Fibroblast of skin of right biceps (primary cell): ENCODE measurements around the gene TRIO.

ENCODE experiments used
- DNase-seq: peaks from one replicate; pipeline ENCODE4 v3.0.0-alpha.2; 2013

Gene TRIO

DNA sequence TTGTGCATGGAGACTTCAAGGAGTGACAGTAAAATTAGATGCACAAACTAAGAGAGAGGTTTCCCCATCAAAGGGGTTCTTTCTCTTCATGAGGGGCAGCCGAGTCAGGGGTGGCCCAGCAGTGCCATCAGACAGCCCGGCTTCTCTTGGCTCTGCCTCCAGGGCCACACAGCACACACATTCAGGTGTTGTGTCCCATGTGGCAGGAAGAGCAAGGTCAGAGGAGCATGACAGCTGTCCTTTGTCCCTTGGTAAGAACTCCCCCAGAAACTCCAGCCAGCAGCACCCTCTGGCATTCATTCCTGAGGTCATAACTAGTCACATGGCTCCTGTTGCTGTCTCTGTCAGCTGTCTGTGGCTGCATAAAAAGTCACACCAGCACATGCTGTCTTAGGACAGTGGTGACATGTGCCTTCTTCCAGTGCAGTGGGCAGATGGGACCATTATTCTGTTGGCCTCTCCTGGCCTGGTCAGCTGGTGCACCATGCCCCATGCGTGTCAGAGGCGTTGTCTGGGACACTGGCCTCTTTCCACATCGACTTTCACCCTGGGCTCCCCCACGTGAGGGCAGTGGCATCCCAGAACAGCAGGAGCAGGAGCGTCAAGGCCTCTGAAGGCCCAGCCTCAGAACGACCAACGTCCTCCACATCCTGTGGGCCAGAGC lies 360.0 kb downstream of the TRIO start:
- no peak for DNase-seq

DNA sequence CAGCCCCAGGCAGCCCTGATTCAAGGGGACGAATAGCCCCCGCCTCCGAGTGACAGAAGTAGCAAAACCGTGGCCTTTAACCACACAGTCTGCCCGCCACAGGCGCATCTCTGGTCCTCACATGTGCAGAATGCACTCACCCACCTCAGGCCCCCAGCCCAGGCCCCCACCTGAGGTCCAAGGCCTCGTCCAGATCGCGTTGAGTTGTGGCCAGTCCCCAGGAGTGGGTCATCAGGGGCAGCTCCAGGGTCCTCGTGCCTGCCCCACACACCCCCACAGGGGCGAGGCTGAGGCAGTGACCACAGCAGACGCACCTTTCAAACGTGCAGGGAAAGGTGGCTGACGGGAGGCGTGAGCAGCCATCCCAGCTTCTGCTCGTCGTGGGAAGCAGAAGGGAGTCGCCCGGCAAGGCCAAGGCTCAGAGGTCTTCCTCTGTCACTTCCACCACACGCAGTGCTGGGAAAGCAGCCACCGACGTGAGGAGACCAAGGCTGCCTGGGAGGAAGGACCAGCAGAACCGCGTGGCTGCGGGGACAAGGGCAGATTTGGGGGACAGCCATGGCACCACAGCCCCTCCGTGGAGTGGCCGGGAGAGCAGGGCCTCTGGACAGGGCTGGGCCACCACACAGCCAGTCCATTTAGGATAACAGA lies 360.7 kb downstream of the TRIO start:
- no peak for DNase-seq

DNA sequence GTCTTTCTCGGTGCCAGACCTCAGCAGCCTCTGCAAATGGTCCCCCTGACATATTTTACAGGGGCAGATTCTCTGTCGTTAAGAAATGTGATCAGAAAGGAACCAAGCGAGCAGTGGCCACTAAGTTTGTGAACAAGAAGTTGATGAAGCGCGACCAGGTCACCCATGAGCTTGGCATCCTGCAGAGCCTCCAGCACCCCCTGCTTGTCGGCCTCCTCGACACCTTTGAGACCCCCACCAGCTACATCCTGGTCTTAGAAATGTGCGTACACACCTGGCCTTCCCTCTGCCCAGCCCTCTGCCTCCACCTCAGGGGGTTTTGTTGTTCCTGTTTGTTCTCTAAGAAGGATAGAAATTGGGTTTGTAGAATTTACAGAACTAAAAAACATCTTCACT lies 361.2 kb downstream of the TRIO start:
- no peak for DNase-seq

DNA sequence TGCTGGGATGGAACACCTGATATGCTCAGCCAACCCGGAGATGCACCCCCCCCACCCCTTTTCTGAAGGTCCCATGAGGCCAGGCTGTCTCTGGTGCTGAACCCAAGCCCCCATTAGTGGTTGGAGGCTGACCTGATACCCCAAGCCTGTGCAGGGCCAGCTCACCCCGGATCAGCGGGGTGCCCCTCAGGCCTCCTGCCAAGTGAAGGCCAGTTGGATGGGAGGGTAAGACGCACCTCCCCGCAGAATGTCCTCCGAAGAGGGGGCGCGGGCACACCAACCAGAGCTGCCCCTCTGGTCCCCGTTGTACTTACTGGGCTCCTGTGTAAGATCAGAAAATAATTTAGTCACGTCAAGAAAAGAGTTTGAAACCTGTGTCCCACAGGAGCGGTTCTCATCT lies 361.7 kb downstream of the TRIO start:
- DNase-seq = no peak

DNA sequence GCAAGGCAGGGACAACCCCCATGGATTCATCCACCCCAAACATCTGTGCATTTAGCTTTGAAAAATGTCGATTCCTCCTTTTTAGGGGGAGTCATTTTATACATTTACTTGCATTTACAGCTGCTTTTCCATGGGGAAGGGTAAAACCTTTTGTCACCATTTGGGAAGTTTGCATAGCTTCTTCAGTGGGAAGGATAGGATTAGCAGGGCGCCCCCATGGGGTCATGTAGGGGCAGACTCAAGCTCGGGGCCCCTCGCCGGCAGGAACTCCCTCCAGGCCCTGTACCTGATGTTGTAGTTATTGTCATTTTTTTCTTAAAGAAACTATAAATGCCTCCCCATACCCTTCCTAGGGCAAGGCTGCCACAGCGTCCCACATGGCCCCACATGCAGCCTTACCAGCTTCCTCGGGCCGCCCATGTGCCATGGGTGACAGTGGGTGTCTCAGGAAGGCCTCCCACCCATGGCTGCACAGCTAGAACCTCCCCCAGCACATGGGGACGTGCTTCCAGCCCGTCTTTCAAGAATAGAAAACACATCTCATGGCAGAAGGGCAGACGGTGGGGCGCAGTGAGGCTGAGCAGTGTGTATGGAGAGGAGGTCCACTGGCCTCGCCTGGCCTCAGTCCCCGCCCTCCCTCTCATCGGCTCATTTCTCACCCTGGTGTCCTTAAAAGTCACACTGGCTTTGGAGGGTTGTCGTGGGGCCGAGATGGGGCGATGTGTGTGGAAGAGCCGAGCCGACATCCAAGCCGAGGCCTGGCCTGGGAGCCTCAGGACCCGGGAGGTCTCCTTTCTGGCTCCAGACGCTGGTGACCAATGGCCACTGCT lies 362.4 kb downstream of the TRIO start:
- DNase-seq = no peak

DNA sequence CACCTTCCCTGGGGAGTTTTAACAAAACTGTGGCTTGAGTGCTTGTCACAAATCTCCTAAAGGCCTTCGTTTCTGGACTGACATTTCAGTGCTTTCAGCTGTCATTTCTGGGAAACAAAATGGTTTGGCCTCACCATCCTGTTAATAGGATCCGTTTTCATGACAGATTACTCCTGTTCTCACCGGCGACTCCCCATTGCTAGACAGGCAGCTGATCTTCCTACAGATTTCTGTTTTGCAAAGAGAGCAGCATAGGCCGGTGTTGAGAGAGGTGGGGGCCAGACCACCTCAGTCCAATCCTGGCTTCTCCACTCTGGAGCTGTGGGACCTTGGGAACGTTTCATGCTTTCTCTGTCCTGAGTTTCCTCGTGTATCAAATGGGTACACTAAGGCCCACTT lies 363.0 kb downstream of the TRIO start:
- no peak for DNase-seq

DNA sequence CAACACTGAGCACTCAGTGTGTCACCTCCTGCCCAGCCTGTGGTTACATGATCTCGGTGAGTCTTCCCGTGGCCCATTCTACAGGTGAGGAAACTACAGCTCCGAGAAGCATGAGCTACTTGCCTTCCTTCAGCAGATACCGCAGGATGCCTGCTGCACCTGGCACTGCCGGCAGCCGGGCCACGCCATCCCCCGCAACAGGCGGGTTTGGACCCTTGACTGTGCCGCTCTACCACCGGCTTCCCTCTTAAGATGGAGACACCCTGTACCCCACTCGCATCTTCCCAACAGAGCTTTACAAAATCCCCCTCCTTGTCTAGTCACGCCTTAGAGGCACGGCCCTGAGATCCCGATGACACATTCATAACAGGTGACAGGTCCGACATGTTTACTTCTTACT lies 363.5 kb downstream of the TRIO start:
- no peak for DNase-seq

DNA sequence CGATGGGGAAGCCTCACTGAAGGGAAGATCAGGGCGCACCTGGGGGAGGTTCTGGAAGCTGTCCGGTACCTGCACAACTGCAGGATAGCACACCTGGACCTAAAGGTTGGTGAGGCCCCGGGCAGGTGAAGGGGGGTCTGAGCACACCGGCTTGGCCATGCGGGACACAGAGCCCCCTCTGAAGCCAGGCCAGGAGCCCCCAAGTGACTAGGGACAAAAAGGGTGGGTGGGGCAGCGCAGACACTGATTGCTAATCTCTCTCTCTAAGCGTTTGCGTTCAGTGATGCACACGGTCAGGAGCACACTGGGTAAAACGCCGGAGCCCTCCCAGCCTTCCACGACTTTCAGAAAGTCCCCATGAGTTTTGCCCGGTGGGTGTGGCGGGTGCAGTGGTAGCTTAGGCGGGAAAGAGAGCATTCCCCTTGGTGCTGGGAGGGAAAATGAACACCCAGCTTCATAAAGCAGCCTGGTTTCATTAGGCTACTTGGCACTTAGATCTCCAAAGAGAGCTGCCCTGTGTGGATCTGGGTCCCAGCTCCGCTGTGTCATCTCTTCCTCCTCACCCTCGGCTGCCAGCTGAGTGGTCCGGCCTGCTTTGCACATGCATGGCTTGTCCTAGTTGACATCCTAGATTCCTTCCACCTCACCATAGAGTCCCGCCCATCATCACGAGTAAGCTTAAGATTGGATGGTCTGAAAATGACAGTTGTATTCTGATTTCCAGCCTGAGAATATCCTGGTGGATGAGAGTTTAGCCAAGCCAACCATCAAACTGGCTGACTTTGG lies 364.2 kb downstream of the TRIO start:
- DNase-seq = no peak

DNA sequence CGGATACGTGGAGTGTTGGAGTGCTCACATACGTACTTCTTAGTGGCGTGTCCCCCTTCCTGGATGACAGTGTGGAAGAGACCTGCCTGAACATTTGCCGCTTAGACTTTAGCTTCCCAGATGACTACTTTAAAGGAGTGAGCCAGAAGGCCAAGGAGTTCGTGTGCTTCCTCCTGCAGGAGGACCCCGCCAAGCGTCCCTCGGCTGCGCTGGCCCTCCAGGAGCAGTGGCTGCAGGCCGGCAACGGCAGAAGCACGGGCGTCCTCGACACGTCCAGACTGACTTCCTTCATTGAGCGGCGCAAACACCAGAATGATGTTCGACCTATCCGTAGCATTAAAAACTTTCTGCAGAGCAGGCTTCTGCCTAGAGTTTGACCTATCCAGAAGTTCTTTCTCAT lies 364.9 kb downstream of the TRIO start:
- DNase-seq = no peak

DNA sequence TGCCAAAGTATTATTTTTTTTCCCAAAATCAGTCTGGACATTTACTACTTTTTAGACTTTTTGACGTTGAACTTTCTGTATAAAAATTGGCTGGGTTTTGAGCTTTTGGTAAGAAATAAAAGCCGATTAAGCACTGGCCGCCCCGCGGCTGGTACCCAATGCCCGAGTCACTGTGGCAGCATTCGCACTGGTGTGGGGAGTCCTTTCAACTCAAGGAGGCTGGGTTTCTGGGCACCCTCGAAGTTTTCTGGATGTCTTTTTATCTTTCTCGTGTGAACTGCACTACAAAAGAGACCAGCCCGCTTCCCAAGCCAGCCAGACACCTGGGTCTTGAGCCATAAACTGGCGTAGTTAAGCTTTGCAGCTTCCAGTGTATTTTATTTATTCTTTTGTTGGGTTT lies 366.4 kb downstream of the TRIO start:
- no peak for DNase-seq

DNA sequence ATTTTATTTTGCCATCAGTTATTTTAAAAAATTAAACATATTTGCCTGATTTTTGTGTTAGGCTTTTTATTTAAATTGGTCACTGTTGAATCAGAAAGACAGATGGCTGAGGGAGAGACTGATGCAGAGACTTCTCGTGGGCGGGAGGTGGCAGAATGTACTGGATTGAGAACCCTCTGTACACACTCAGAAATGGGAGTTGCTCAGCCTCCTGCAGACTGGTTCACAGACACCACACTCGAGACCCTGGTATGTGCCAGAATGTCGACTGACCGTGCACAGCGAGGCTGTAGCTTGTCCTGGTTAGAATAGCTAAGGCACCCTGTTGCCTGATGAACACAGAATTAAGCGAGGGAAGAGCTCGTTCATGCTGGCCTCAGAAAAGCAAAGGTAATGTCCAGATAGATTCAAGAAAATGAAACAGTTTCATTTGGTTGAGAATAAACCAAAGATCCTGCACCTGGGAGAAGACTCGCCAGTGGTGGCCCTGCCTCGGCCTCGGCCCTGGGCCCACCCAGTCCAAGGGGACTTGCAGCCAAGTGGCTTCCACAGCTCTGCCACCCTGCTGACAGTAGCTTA lies 367.1 kb downstream of the TRIO start:
- DNase-seq = no peak

DNA sequence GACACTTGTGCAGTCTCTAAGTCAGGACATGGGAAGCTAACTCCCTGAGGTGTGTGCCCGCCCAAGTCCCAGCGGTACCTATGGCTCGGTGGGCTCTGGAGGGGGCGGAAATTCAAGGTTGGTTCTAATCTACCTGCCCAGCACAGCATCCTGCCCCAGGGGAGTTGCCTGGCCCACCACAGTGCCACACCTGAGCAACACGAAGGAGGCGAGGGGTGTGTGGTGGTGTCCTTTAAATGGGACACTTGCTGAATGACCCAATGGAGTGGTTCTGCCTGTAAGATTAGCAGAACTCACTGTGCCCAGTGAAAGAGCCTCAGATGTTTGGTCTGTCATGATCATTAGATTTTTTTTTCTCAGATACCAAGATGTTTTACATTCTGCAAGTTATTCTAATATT lies 367.7 kb downstream of the TRIO start:
- no peak for DNase-seq

DNA sequence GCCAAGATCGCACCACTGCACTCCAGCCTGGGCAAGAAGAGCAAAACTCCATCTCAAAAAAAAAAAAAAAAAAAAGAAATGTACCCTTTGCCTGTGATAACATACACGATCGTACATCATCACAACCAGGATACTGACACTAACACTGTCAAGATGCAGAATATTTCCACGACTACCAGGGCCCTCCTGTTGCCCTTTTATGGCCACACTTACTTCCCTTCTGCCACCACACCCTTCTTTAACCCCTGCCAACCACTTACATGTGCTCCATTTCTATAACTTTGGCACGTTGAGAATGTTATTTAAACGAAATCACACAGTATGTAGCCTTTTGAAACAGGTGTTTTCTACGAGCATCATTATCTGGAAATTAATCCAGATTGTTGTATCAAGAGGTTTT lies 369.4 kb downstream of the TRIO start:
- no peak for DNase-seq

DNA sequence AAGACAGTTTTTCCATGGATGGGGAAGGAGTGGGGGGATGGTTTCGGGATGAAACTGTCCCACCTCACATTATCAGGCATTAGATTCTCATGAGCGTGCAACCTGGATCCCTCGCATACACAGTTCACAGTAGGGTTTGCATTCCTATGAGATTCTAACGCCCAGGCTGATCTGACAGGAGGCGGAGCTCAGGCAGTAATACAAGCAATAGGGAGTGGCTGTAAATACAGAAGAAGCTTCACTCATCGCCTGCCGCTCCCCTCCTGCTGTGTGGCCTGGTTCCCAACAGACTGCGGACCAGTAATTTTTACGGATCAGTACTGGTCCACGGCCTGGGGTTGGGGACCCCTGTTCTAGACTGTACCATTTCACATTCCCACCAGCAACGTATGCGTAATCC lies 370.1 kb downstream of the TRIO start:
- DNase-seq = no peak

DNA sequence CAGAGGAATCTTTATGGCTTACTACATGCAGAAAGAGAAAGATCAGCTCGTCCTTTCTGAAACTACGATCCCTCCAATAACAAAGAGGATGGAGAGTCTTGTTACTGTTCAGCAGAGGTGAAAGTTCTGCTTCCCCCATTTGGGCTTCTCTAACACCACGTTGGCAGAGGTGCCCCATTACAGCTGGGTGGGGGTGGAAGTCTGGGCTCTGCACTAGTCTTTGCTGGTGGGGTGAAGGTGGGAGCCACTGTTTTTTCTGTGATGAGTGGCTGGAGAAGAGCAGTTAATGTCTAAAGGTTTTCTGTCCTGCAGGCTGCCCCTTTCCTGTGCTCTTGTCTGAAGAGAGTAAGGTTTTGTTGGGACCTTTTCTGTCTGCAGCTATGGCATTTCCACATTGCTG lies 373.8 kb downstream of the TRIO start:
- no peak for DNase-seq

DNA sequence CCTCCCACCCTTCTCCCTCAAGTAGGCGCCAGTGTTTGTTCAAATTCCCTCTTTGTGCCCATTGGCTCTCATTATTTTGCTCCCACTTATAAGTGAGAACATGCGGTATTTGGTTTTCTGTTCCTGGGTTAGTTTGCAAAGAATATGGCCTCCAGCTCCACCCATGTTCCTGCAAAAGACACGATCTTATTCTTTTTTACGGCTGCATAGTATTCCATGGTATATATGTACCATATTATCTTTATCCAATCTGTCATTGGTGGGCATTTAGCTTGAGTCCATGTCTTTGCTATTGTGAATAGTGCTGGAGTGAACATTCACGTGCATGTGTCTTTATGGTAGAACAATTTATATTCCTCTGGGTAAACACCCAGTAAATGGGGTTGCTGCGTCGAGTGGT lies 375.5 kb downstream of the TRIO start:
- DNase-seq = no peak

DNA sequence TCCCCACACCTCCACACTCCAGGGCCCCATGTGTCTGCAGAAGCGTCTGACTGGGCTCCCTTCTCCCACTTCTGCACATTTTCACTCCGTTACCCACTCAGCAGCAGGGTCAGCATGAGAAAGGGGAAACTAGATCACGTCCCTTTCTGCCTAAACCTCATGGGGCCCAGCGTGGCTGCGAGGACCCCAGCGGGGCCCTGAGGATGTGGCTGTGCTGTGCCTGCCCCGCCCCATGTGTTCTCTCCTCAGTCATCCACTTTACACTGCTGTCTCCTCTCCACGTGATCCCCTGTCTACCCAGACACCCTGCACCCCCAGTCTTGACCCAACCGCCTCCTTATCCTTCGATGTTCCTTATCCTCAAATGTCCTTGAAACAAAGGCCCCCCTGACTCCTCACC lies 378.6 kb downstream of the TRIO start:
- DNase-seq = no peak

DNA sequence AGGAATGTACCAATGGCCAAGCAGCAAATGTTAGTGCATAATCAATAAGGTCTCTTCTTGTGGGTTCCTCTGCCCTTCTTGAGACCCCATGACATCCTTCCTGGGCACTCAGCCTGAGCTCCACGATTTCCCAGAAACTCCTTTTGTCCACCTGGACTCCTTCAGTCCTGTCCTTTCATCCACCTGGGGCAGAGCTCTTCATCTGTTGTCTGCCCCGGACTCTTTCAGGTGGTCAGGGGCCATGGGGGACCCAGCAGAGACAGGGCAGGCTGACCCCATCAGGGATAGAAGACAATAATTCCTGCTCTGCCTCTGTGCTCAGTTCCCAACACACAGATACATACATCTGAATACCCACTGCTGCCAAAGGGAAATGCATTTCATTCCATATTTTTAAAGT lies 379.6 kb downstream of the TRIO start:
- no peak for DNase-seq

DNA sequence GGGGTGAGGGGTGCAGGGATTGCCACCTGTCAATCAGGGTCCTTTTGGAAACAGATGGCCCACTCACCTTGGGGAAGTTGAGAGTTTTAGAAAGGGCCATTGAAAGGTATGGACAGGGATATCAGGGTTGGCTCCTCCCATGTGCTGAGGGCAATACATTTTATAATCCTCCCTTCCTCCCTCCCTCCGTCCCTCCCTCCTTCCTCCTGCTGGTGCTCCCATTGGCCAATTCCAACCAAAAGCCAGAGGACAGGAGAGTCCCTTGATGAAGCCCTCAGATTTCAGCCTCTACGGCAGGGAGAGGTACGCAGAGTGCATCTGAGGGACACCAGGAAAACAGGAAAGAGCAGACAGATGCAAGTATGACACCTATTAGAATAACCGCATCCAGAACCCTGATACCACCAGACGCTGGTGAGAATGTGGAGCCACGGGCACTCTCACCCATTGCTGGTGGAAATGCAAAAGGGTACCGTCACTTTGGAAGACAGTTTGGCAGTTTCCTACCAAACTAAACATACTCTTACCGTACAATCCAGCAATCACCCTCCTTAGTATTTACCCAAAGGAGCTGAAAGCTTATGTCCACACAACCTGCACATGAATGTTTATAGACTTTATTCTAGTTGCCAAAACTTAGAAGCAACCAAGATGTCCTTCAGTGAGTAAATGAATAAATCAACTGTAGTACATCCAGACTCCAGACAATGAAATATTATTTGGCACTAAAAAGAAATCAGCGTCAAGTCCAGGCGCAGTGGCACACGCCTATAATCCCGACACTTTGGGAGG lies 380.3 kb downstream of the TRIO start:
- DNase-seq = no peak

DNA sequence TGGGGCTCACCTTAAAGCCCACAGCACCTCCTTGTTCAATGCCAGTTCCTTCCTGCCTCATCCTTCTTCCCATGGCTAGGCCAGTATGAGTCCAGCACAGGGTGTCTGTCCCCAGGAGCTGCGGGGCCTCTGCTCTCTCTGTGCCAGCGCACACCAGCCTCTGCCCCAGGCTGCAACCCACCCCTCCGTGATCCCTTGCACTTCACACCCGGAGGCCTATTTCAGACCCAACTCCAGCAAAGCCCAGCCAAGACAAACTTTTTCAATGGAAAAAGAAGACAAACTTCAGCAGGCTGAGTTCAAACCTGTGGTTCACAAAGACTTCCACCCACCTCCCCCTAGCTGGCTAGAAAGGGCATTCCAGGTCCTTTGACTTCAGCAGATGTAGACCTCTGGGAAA lies 382.3 kb downstream of the TRIO start:
- DNase-seq = no peak

DNA sequence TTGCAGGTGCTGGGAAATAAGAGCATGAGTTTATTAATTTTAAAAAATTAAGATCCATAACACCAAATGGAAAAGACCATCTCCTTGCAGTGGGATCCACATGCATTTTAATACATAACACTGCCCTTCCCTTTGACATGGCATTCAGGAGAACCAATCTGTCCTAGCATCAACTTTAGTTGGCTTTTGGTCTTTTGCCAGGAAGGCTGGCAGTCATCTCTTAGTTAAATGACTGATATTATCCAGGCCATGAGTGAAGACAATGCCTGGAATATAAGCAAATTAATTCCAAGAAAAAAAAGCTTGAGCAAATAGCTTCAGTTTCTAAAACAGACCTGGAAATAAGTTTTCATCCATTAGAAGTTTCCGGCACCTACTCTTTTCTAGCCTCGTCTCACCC lies 383.4 kb downstream of the TRIO start:
- DNase-seq = no peak

DNA sequence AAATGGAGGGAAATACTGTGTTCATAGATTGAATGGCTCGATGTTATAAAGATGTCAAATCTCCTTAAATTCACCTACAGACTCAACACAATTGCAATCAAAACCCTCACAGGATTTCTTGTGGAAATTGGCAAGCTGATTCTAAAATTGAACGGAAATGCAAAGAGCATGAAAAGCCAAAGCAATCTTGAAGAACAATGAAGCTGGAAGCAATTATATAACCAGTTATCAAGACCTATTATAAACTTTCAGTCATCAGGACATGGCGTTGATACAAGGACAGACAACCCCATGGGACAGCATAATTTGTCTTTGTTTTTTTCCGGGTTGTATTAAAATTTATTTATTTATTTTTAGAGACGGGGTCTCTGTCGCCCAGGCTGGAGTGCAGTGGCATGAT lies 385.0 kb downstream of the TRIO start:
- no peak for DNase-seq
